Panc1 (cell line): ENCODE data around the gene MTFR2.

Experiments used
- REST ChIP-seq, 2 experiments: IDR thresholded peaks; 2 replicates each; pipeline ENCODE4 v1.6.1; 2011 to 2012; ENCODE audit warnings: low read depth in 2 of 2, control low read depth in 1 of 2, low read length in 1 of 2, mild to moderate bottlenecking in 1 of 2, moderate library complexity in 1 of 2; ENCODE audit not compliant: insufficient read depth in 1 of 2
- TF ChIP-seq, protein P1 (sequence below): fragments of 450-650 bp; IDR thresholded peaks from 2 replicates; pipeline ENCODE4 v1.5.1; 2017; ENCODE audit warnings: mild to moderate bottlenecking

DNA sequence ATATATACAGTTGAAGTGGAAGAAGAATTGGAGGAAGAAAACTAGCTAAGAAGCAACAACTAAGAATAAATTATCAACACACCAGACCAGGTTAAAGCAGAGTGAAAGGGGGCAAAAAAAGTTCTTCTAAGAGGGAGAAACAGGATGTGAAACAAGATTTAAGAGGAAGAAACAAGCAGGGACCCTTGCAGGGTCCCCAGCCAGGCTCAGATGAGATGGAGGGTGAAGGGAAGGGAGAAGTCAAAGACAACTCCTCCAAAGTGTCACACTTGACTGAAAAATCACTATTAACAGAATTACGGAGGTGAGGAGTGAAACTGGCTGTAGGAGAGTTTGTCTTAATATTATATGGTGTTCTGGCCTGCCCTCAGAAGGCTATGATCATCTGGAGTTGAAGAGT, 65.4 kb downstream of the MTFR2 start:
- TF ChIP-seq REST (IDR thresholded peaks at IDR 0.05; ENCODE audit: insufficient read depth in 1 of 2, low read depth in 2 of 2, low read length in 1 of 2) = no peak
- TF ChIP-seq, protein P1, sequence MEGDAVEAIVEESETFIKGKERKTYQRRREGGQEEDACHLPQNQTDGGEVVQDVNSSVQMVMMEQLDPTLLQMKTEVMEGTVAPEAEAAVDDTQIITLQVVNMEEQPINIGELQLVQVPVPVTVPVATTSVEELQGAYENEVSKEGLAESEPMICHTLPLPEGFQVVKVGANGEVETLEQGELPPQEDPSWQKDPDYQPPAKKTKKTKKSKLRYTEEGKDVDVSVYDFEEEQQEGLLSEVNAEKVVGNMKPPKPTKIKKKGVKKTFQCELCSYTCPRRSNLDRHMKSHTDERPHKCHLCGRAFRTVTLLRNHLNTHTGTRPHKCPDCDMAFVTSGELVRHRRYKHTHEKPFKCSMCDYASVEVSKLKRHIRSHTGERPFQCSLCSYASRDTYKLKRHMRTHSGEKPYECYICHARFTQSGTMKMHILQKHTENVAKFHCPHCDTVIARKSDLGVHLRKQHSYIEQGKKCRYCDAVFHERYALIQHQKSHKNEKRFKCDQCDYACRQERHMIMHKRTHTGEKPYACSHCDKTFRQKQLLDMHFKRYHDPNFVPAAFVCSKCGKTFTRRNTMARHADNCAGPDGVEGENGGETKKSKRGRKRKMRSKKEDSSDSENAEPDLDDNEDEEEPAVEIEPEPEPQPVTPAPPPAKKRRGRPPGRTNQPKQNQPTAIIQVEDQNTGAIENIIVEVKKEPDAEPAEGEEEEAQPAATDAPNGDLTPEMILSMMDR = no peak
